TTC549 (cell line): ENCODE data around the gene KARS1.

Experiments used
- FAIRE-seq: peaks from 2 replicates; lab custom pipeline; 2012; peaks lifted over from hg19 to GRCh38; lab: Jason Lieb, UNC

The KARS1 gene

DNA sequence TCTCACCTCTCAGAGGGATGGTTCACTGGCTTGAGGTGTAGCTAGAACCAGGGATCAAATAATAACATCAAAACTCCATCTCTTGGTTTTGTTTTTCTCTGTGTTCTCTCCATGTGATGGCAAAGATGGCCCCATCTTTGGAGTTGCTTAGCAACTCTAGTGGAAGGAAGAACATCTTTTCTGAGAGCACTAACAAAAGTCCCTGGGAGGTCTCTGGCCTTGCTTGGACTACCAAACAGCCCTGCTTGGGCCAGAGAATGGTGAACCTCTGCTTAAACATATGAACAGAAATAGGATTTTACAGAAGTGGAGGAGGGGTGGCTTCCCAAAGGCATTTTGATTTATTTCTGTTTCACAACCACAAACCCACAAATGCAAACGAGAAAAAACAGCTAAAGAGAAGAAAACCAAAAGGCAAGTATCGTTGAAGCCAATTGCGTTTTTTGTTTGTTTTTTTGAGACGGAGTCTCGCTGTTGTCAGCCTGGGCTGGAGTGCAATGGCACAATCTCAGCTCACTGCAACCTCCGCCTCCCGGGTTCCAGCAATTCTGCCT is 68.1 kb downstream of the KARS1 start:
- no peak for FAIRE-seq

DNA sequence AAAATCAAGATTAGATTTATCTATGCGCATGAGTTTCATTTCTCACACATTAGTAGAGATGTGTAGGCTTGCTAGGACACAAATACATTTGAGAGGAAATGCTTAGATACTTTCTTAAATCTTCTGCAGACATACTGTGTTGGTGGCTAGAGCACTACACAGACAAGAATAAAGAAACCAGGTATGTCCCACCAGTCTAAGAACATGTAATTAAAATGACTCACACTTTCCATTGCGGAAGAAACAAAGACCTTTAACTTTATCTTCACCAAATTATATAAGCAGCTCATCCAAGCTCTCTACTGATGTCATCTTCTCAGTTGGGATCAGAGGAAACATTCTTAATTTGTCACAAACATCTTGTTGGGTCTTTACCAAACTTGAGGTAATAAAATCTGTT is 68.7 kb downstream of the KARS1 start:
- FAIRE-seq, result no peak

DNA sequence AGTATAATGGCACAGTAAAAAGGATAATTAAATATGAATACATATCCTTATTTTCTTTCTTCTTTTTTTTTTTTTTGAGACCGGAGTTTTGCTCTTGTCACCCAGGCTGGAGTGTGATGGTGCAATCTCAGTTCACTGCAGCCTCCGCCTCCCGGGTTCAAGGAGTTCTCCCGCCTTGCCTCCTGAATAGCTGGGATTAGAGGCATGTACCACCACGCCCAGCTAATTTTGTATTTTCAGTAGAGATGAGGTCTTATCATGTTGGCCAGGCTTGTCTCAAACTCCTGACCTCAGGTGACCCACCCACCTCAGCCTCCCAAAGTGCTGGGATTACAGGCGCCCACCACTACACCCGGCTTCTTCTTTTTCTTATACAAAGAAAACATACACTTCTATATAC is 69.3 kb downstream of the KARS1 start:
- FAIRE-seq, result no peak
